Gastrocnemius medialis (tissue), 4 donors: ENCODE results near the gene ZNF771. TPM values are rescaled to one million over a fixed set of nuclear protein-coding genes. Genes with fewer than 3 reads are reported as not detected.

ENCODE experiments used
- ATAC-seq, 2 donors: fragments of 150-250 bp; one replicate each; pipeline ENCODE4 v1.9.1; 2016
- DNase-seq, 2 donors: peaks; one replicate each; pipeline ENCODE4 v3.0.0-alpha.2; 2019
- H3K27ac ChIP-seq, 4 donors: fragments of 200-600 bp; sonication (generic); 1 replicate in 1 of 4; 2 replicates in 3 of 4; pipeline ENCODE4 v1.5.1; 2016 to 2018; ENCODE audit warnings: mild to moderate bottlenecking in 2 of 4, moderate library complexity in 1 of 4
- H3K27me3 ChIP-seq, 3 donors: fragments of 200-600 bp; sonication (generic) in 2 of 3; 1 replicate in 1 of 3; 2 replicates in 2 of 3; pipeline versions ENCODE4 v1.5.1 to v1.6.0; 2016 to 2019; ENCODE audit warnings: mild to moderate bottlenecking in 1 of 3, moderate library complexity in 1 of 3
- H3K36me3 ChIP-seq, 2 donors: fragments of 200-600 bp; sonication (generic) in 1 of 2; one replicate each; pipeline ENCODE4 v1.5.1; 2017 to 2018
- H3K4me1 ChIP-seq, 2 donors: fragments of 200-600 bp; sonication (generic) in 1 of 2; one replicate each; pipeline ENCODE4 v1.5.1; 2016 to 2017; ENCODE audit warnings: mild to moderate bottlenecking in 2 of 2
- H3K4me3 ChIP-seq, 4 donors: fragments of 200-600 bp; sonication (generic) in 3 of 4; 1 replicate in 1 of 4; 2 replicates in 3 of 4; pipeline ENCODE4 v1.5.1; 2016 to 2019; ENCODE audit warnings: mild to moderate bottlenecking in 2 of 4
- H3K9me3 ChIP-seq, 3 donors: fragments of 200-600 bp; sonication (generic) in 2 of 3; 1 replicate in 1 of 3; 2 replicates in 2 of 3; pipeline ENCODE4 v1.5.1; 2016 to 2019
- POLR2A ChIP-seq, 2 donors: fragments of 450-650 bp; IDR thresholded peaks; one replicate each; pipeline ENCODE4 v1.6.1; 2017; ENCODE audit warnings: antibody characterized with exemption in 2 of 2, mild to moderate bottlenecking in 2 of 2, moderate library complexity in 2 of 2
- in situ Hi-C, 4 donors: fragments of 200-750 bp; cut with MboI; loops; one replicate each; pipeline versions ENCODE4 v1.15.0 to v1.8.0; 2017; ENCODE audit warnings: low sequenced_read_pairs in 4 of 4
- intact Hi-C: fragments of 100-400 bp; cut with DNase I; formaldehyde crosslinking; loops from one replicate; pipeline ENCODE4 v1.15.1; 2023; ENCODE audit warnings: low total_unique reads
- total RNA-seq, 4 donors: library from RNA; depleted of rRNA; stranded (reverse); fragments of >200 nt; gene quantifications; one replicate each; pipeline versions ENCODE4 v1.1.0 to v1.2.3, GENCODE V29; 2016
- TF ChIP-seq, protein P1 (sequence below), 5 experiments: fragments of 450-650 bp in 3 of 5; fragments of 200-600 bp in 2 of 5; sonication (generic) in 2 of 5; IDR thresholded peaks in 4 of 5; conservative IDR thresholded peaks in 1 of 5; 1 replicate in 4 of 5; 2 replicates in 1 of 5; pipeline ENCODE4 v1.5.1; 2016 to 2019; ENCODE audit warnings: antibody characterized with exemption in 5 of 5, mild to moderate bottlenecking in 3 of 5, moderate library complexity in 3 of 5

The ZNF771 gene
- total RNA-seq, 4 donors from 2014 or later, result 16.7 to 34.1 (median 24.7) TPM

DNA sequence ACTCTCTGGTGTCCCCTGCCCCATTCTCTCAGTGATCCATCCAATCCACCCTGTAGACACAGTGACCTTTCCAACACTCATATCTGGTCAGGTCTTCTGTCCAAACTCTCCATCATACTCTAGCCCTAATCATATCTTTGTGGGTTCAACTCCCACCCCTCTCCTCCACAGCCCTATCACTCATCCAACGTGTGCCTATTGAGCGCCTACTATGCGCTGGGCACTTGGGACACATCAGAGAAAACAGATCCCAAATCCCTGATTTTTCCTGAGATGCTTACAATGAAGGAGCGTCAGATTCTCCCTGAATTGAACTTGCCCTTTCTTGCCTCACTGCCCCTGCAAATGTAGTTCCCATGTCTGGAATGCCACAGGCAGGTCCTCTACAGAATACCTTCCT, 20.6 kb downstream of the ZNF771 start:
- no peaks in the 10 kb centered on the region for H3K27me3 ChIP-seq
- H3K27ac ChIP-seq, result no peak overlapping the region
- peaks cover 0 to 24% of the 10 kb centered on the region in 2 donors for H3K36me3 ChIP-seq
- intact Hi-C loops (no loop called here), in situ Hi-C loops (loop anchor here in 1 of 4 donors (25.0 kb wide), 1 partner anchor 209 kb away; no protein-coding TSS in a partner anchor)
- no peak for TF ChIP-seq POLR2A (IDR thresholded peaks at IDR 0.05)
- TF ChIP-seq, protein P1, sequence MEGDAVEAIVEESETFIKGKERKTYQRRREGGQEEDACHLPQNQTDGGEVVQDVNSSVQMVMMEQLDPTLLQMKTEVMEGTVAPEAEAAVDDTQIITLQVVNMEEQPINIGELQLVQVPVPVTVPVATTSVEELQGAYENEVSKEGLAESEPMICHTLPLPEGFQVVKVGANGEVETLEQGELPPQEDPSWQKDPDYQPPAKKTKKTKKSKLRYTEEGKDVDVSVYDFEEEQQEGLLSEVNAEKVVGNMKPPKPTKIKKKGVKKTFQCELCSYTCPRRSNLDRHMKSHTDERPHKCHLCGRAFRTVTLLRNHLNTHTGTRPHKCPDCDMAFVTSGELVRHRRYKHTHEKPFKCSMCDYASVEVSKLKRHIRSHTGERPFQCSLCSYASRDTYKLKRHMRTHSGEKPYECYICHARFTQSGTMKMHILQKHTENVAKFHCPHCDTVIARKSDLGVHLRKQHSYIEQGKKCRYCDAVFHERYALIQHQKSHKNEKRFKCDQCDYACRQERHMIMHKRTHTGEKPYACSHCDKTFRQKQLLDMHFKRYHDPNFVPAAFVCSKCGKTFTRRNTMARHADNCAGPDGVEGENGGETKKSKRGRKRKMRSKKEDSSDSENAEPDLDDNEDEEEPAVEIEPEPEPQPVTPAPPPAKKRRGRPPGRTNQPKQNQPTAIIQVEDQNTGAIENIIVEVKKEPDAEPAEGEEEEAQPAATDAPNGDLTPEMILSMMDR (IDR thresholded peaks at IDR 0.05 in 4 of 5, conservative IDR thresholded peaks at IDR 0.05 in 1 of 5), result no peak
- no peak for DNase-seq
- ATAC-seq, result no peak
- H3K4me3 ChIP-seq, result no peak overlapping the region
- peaks cover 12 to 13% of the 10 kb centered on the region in 2 donors for H3K4me1 ChIP-seq
- no peaks in the 10 kb centered on the region for H3K9me3 ChIP-seq

DNA sequence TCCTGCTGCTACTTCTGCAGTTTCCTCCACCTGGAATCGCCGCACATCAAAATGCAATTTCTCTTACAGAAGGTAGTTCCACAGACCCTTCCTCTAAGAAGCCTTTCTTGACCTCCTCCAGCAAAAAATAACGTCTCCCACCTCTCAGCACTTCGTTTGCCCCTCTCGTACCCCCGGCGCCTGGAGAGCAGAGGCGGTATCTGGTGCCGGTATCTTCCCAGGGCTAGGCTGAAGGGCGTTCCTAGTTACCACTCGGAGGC, 21.9 kb downstream of the ZNF771 start:
- Histone ChIP-seq H3K4me1 (peaks cover 12 to 13% of the 10 kb centered on the region in 2 donors), H3K4me3 (peak overlapping the region; percentile 73 to 89 (median 82)), H3K36me3 (peaks cover 0 to 11% of the 10 kb centered on the region in 2 donors), H3K9me3 (no peaks in the 10 kb centered on the region), H3K27me3 (no peaks in the 10 kb centered on the region), H3K27ac (peak overlapping the region; percentile 77 to 84 (median 84))
- in situ Hi-C loops, result loop anchor here in 1 of 4 donors (25.0 kb wide), 1 partner anchor 208 kb away; no protein-coding TSS in a partner anchor
- intact Hi-C loops, result no loop called here
- TF ChIP-seq, protein P1 (IDR thresholded peaks at IDR 0.05 in 4 of 5, conservative IDR thresholded peaks at IDR 0.05 in 1 of 5), result no peak
- TF ChIP-seq POLR2A (IDR thresholded peaks at IDR 0.05), result no peak
- ATAC-seq (no peak), DNase-seq (no peak)

DNA sequence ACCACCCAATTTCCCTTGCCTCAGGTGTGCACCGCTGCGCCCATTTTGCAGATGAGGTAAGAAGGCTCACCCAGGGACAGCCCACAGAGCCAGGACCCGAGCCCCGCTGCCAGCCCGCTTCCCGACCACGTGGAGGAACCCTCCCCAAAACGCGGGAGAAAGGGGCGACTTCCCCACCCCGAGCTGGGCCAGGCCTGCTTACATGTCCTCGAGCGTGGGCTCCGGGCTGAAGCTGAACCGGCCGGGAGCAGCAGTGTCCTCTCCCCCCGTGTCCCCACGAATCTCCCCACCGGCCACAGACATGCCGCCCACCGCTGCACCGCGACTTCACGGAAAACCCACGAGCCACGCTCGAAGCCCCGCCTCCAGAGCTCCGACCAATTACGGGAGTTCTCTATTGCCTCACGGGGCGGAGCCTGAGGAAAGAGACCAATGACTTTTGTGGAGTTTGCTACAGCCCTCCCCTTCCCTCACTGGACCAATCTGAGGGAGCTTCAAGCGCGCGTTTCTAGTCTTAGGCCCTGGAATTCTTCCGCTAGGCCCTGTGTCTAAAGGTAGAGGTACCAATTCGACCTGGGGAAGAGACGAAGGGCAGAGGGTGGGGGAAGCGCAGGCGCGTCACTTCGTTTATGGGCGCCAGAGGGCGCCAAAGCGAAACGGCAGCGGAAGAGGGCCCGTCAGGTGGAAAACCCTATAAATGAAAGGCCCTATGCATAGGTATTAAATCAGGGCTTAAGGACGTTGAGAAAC, 22.4 kb downstream of the ZNF771 start, which contains the start of gene DCTPP1:
Gene DCTPP1, minus strand, starts transcription at position 353 of the 750 bp plus-strand sequence. Its CDS starts 50 bp downstream, at position 303.
- in situ Hi-C loops, result loop anchor here (10.0 to 25.0 kb wide), 4 partner anchors 95 to 207 kb away; partner anchors contain the start of genes ZNF768 (in 2 of the 4) and ZNF747 (in 1 of the 4)

DNA sequence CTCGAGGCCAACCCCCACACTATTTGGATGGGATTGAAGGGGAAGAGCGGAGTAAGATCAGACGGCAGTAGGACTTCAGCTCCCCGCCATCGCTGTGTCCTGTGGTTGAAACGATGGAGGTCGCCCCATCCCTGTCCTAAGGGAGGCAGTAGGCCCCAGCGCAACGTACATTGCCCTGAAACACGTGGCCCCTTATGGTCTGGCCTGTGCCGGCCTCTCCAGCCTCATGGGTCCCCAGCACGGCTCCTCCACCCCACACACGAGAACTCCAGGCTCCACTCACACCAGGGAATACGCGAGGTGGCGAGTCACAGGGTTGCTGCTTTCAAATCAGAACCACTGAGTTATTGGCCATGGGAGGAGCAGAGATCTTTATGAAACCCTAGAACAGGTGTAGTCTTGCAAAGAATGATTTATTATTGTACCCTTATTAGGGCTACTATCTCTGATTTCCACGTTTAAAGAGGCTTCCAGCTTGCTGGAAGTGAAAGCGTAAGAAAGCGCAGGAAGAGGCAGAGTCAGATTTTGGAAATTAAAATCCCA, 23.1 kb downstream of the ZNF771 start:
- DNase-seq, result no peak
- TF ChIP-seq, protein P1 (IDR thresholded peaks at IDR 0.05 in 4 of 5, conservative IDR thresholded peaks at IDR 0.05 in 1 of 5), result peak in 1 of 5 experiments; percentile 40
- no peak for TF ChIP-seq POLR2A (IDR thresholded peaks at IDR 0.05)
- no peaks in the 10 kb centered on the region for H3K9me3 ChIP-seq
- no peaks in the 10 kb centered on the region for H3K27me3 ChIP-seq
- ATAC-seq, result peak; percentile 4 to 28
- H3K4me1 ChIP-seq, result peaks cover 12 to 13% of the 10 kb centered on the region in 2 donors
- H3K27ac ChIP-seq, result peak overlapping the region; percentile 77 to 84 (median 84)
- H3K36me3 ChIP-seq, result peaks cover 0 to 11% of the 10 kb centered on the region in 2 donors
- intact Hi-C loops (loop anchor here (1.0 to 5.0 kb wide), 3 partner anchors 15 to 197 kb away; partner anchors contain the start of gene SEPHS2), in situ Hi-C loops (loop anchor here (10.0 to 25.0 kb wide), 4 partner anchors 94 to 207 kb away; partner anchors contain the start of genes ZNF768 (in 2 of the 4) and ZNF747 (in 1 of the 4))
- H3K4me3 ChIP-seq, result peak overlapping the region; percentile 26 to 89 (median 82)

More for the DNA sequence above, 22.4 kb downstream of the ZNF771 start, which contains the start of gene DCTPP1:
- TF ChIP-seq, protein P1 (IDR thresholded peaks at IDR 0.05 in 4 of 5, conservative IDR thresholded peaks at IDR 0.05 in 1 of 5), result peak; percentile 82 to 89 (median 84)
- TF ChIP-seq POLR2A (IDR thresholded peaks at IDR 0.05), result peak; percentile 9 to 50
- Histone ChIP-seq H3K4me3 (peak within 1 kb of the TSS; percentile 73 to 89 (median 82)), H3K4me1 (peaks cover 12 to 13% of the 10 kb centered on the region in 2 donors), H3K36me3 (peaks cover 0 to 11% of the 10 kb centered on the region in 2 donors), H3K9me3 (no peaks in the 10 kb centered on the region), H3K27ac (peak within 1 kb of the TSS; percentile 77 to 84 (median 84)), H3K27me3 (no peaks in the 10 kb centered on the region)
- ATAC-seq (peak; percentile 100), DNase-seq (peak; percentile 96 to 98)
- intact Hi-C loops, result loop anchor here (1.0 to 5.0 kb wide), 3 partner anchors 15 to 197 kb away; partner anchors contain the start of gene SEPHS2
